Measurements from ENCODE around the gene ZFYVE28. TPM values are rescaled to one million over a fixed set of nuclear protein-coding genes. Genes with fewer than 3 reads are reported as not detected.

Gene ZFYVE28
- total RNA-seq, 1 donor from 2014 or later: 6.3 TPM

- no peak for DNase-seq (ENCODE audit: low spot score)
Observed at GRCh38 chr4:2411786-2412510, 6.5 kb downstream of the ZFYVE28 start.

DNA sequence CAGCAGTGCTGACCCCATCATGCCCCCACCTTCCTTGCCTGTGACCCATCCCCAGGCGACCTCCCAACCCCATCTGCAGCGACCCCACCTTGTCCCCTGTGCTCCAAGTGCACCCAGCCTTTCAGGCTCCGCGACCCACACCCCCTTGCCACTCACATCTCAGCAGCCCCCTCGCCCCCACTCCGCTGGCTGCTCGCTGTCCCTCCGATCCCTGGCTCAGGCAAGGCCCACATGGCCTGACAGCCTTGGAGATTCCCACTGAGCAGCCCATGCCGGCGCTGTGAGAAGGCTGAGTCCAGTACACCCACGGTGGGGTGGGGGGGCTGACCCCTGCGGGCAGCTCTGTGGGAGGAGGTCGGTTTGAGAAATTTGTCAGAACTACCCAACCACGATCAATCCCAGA is 9.1 kb downstream of the ZFYVE28 start:
- no peak for DNase-seq (ENCODE audit: low spot score)

- no peak for DNase-seq (ENCODE audit: low spot score)
Observed at GRCh38 chr4:2408976-2409375, 9.5 kb downstream of the ZFYVE28 start.

DNA sequence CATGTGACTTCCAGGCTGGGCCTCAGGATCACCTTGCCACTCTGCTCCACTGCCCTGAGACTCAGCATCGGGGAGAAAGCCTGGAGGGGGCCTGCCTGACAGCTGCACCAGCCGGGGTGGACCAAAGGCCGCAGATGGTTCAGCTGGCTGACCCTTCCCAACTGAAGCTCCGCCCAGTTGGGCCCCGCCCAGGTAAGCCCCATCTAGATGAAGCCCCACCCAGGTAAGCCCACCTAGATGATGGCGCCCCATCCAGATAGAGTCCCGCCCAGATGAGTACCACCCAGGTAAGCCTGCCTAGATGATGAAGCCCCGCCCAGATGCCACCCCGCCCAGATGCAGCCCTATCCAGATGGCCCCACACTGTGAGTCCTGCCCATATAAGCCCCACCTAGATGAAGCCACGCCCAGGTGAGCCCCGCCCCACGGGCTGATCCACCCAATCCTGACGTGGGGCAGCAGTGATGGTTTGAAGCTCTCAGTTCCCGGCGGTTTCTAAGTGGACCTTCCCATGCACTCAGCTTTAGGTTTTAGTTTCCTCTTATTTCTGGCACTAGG is 10.0 kb downstream of the ZFYVE28 start:
- no peak for DNase-seq (ENCODE audit: low spot score)

- no peak for DNase-seq (ENCODE audit: low spot score)
Observed at GRCh38 chr4:2407991-2408342, 10.5 kb downstream of the ZFYVE28 start.

DNA sequence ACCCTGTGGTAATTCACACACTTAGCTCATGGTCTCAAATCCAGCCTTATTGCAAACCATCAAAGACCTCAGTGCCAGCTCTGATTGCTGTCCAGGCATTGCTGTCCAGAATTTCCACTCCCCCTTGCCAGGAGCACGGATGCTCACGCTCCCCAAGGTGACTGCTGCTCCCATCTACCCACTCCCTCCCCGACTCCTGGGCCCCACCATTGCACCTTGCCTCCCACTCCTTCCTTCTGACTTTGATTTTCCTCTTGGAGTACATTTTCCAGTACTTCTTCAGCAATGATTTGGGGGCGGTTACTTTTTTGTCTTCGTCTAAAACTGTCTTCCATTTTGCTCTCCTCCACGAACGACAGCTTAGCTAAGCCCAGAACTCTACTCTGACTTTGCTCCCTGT is 11.5 kb downstream of the ZFYVE28 start:
- no peak for DNase-seq (ENCODE audit: low spot score)

GRCh38 chr4:2406406-2406805 is 12.0 kb downstream of the ZFYVE28 start:
- no peak for DNase-seq (ENCODE audit: low spot score)

- no peak for DNase-seq (ENCODE audit: low spot score)
Observed at GRCh38 chr4:2402941-2403340, 15.5 kb downstream of the ZFYVE28 start.

DNA sequence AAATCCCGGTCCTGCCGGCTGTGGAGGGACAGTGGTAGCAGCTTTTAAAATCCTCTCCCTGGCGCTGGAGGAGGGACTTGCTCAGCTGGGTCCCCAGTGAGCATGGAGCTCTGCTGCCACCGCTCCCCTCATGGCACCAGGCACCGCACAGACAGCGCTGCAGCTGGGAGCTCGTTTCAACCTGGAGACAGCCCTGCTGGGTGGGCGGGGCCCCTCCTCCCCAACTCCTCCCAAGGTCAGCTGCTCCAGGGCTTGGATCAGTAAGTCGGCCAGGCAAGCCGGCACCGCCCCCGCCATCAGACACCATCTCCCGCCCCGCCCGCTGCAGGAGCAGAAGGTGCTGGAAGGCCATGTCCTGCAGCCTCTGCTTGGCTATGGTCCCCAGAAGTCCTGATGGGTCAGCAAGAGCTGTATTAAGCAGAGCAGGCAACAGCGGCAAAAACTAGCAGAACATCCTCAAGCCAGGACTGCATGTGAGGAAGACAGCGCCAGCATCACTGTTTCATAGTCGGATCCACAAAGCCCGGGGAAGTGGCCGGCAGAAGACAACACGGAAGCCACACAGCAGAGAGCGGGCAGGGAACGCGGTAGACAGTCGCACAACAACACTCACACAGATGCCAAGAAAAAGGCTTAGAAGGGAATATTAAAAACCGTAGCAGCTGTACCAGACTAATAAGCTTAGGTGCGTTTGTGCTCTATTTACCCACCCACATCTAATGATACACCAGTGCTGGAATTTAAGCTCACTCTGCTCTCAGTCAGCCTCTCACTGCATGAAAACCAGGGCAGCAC is 16.2 kb downstream of the ZFYVE28 start:
- peak; percentile 86 for DNase-seq (ENCODE audit: low spot score)

DNA sequence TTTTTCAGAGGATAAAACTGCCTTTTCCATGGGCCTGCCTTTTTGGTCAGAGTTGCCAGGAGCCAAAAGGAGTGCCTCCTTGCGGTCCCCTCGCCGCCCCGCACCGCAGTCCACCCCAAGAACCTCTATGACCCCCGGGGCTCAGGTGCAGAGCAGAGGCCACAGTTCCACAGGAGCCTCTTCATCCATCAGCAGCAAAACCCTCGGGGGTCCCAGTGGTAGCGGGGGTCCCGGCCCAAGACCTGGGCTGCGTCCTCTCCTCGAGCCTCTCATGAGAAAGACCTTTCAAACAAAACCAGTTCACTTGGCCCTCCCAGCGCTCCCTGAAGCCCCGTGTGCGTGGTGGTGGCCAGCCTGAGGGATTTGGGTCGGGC is 16.8 kb downstream of the ZFYVE28 start:
- DNase-seq (ENCODE audit: low spot score): no peak

GRCh38 chr4:2400841-2401609 is 17.4 kb downstream of the ZFYVE28 start:
- DNase-seq (ENCODE audit: low spot score): no peak

DNA sequence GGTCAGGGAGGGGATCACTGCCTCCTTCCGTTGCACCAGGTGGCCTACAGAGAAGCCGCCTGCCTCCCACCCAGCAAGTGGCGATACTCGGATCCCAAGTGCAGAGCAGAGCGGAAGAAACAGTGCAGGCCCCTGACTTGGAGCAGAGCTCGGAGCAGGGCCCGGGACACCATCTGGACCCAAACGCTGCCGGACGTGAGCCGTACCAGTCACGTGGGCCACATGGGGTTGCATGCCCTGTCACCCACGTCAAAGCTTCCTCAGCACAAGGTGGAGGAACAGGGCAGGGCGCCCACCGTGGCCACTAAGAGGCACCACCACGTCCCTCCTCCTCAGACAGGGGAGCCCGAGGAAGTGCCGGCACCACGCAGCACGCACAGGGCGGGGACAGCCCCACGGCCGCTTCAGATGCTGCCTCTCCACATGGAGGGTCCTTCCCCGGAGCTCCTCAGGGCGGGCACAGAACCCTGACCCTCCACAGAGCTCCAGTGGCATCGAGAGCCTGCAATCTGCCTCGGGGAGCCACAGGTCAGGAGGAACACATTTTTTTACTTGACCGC is 18.7 kb downstream of the ZFYVE28 start:
- no peak for DNase-seq (ENCODE audit: low spot score)

DNA sequence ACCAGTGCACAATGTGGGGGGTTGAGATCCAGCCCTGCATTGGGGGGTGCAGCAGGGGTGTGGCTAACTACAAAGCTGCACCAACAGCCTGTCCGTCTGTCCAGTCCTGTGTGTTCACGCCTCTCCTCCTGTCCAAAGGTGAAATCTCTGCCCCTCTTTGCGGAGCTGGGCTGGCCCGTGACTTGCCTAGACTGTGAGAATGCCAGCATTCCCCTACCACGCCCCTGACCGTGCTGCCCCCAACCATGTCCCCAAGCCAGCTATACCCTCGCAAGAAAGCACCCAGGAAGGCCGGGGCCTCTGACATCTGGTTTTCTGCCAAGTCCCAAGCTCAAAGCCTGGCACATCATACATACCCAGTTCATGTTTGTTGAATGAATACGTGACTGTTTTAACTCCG is 19.2 kb downstream of the ZFYVE28 start:
- no peak for DNase-seq (ENCODE audit: low spot score)

- no peak for DNase-seq (ENCODE audit: low spot score)
Observed at GRCh38 chr4:2397596-2398379, 20.7 kb downstream of the ZFYVE28 start.

DNA sequence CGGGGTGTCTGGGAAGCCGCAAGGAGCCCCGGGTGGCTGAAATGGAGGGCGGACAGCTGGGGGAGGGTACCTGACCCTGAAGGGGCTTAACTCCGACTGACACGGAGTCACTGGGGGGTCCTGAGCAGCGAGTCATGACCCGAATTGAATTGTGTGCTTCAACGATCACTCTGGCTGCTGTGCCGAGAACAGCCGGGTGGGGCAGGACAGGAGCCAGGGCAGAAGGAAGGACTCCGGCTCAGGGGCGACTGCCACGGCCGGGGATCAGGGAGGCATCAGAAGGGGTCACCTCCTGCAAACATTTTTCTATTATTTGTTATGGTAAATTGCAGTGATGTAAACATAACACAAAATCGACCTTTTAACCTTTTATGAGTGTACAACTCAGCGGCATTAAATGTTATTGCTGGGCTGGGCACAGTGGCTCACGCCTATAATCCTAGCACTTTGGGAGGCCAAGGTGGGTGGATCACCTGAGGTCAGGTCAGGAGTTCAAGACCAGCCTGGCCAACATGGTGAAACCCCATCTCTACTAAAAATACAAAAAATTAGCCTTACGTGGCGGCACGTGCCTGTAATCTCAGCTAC is 21.6 kb downstream of the ZFYVE28 start:
- DNase-seq (ENCODE audit: low spot score): no peak

GRCh38 chr4:2395584-2395983 is 22.9 kb downstream of the ZFYVE28 start:
- no peak for DNase-seq (ENCODE audit: low spot score)

DNA sequence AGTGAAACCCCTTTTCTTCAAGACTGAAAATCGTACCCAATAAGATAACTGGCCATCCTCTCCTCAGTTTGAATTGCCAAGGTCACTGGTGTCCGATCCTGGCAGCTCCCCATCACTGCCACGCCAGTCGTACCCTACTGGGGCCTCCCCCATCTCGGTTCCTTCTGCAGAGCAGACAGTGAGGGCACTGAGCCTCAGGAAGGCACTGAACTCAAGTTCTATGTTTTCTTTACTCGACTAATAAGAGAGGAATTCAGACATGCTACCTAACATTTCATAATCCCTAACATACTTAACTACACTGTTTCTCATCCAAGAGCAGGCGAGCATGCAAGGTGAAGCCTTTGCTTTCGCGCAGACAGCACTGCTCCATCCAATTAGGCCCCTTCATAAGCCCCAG is 23.4 kb downstream of the ZFYVE28 start:
- DNase-seq (ENCODE audit: low spot score): no peak

DNA sequence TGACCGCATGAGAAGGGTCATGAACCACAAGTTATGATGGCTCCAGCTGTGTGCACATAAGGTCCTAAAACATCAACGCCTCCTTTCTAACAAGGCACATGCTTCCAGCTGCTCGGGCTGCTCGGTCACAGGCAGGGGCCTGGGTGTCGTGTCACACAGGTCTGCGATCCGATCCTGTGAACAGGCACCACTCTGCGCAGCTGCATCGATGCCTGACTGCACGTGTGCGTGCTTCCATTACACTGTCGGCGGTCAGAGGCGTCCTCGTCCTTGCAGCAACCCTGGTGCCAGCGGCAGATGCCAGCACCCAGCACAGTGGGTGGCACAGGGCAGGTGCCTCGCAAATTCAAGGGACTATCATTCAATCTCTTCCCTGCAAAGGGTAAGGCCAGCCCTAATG is 23.9 kb downstream of the ZFYVE28 start:
- no peak for DNase-seq (ENCODE audit: low spot score)

- DNase-seq (ENCODE audit: low spot score): peak; percentile 74
Observed at GRCh38 chr4:2393353-2394270, 24.8 kb downstream of the ZFYVE28 start.
